H1 (cell line): ENCODE data around the gene SLC27A1. TPM values are rescaled to one million over a fixed set of nuclear protein-coding genes. Genes with fewer than 3 reads are reported as not detected.

Source experiments
- CTCF ChIA-PET: fragments of 300-600 bp; sonication (Branson Sonifier 250); formaldehyde crosslinking; loops from one replicate; lab custom pipeline; 2021; ENCODE audit not compliant: partially characterized antibody; lab: Charles Lee
- POLR2A ChIA-PET: fragments of 300-600 bp; sonication (Branson Sonifier 250); formaldehyde crosslinking; loops from one replicate; lab custom pipeline; 2021; ENCODE audit warnings: inconsistent platforms; ENCODE audit not compliant: partially characterized antibody; lab: Charles Lee
- DNase-seq, 2 experiments: peaks; one replicate each; pipeline versions ENCODE4 v3.0.0 to v3.0.0-alpha.2; 2010 to 2022; ENCODE audit warnings: low spot score in 2 of 2, low read depth in 1 of 2, mixed read lengths in 1 of 2
- FAIRE-seq: peaks from 2 replicates; lab custom pipeline; 2011; peaks lifted over from hg19 to GRCh38; lab: Jason Lieb, UNC
- H2AFZ ChIP-seq: 2 replicates; pipeline ENCODE4 v1.8.1; 2012; ENCODE audit warnings: low read length, inconsistent platforms
- H2AK5ac ChIP-seq: 2 replicates; pipeline ENCODE4 v1.6.1; 2013; ENCODE audit warnings: low read depth, low read length
- H2BK120ac ChIP-seq: replicated peaks from 2 replicates; pipeline ENCODE3; 2013; ENCODE audit warnings: low read depth, low read length, inconsistent platforms
- H2BK12ac ChIP-seq: 2 replicates; pipeline ENCODE4 v1.6.1; 2013; ENCODE audit warnings: low read depth, low read length
- H2BK15ac ChIP-seq: 2 replicates; pipeline ENCODE4 v1.6.1; 2013; ENCODE audit warnings: low read length
- H2BK20ac ChIP-seq: 2 replicates; pipeline ENCODE4 v1.6.1; 2013; ENCODE audit warnings: low read length
- H2BK5ac ChIP-seq: 2 replicates; pipeline ENCODE4 v1.6.1; 2013; ENCODE audit warnings: low read depth, low read length
- H3K14ac ChIP-seq: 2 replicates; pipeline ENCODE4 v1.6.1; 2013; ENCODE audit warnings: inconsistent platforms; ENCODE audit not compliant: insufficient read length
- H3K18ac ChIP-seq: 2 replicates; pipeline ENCODE4 v1.6.1; 2013; ENCODE audit warnings: low read length; ENCODE audit errors: extremely low read depth
- H3K23ac ChIP-seq: 2 replicates; pipeline ENCODE4 v1.6.1; 2013; ENCODE audit warnings: inconsistent platforms; ENCODE audit not compliant: insufficient read length
- H3K23me2 ChIP-seq: 2 replicates; pipeline ENCODE4 v1.6.1; 2013; ENCODE audit warnings: low read depth, low read length
- H3K27ac ChIP-seq: 2 replicates; pipeline ENCODE4 v1.6.1; 2011; ENCODE audit warnings: low read depth, low read length, inconsistent platforms
- H3K27me3 ChIP-seq, 4 experiments: replicated peaks in 1 of 4; 1 replicate in 1 of 4; 2 replicates in 3 of 4; pipeline versions ENCODE4 v1.6.1 to v1.8.1; 2011 to 2013; ENCODE audit warnings: low read length in 3 of 4, mild to moderate bottlenecking in 3 of 4, inconsistent platforms in 2 of 4, mixed read lengths in 2 of 4, moderate library complexity in 1 of 4; ENCODE audit not compliant: control insufficient read depth in 3 of 4, insufficient read depth in 3 of 4; ENCODE audit errors: extremely low read depth in 1 of 4
- H3K36me3 ChIP-seq, 4 experiments: 2 replicates each; pipeline versions ENCODE4 v1.6.1 to v1.8.1; 2011 to 2013; ENCODE audit warnings: mild to moderate bottlenecking in 4 of 4, low read length in 3 of 4, moderate library complexity in 2 of 4, control low read depth in 1 of 4, inconsistent platforms in 1 of 4; ENCODE audit not compliant: insufficient read depth in 4 of 4, control insufficient read depth in 2 of 4
- H3K4ac ChIP-seq: replicated peaks from 2 replicates; pipeline ENCODE3; 2013; ENCODE audit warnings: low read length, low read depth, mixed read lengths, inconsistent platforms; ENCODE audit not compliant: insufficient read length
- H3K4me1 ChIP-seq, 4 experiments: replicated peaks in 1 of 4; 1 replicate in 1 of 4; 2 replicates in 3 of 4; pipeline versions ENCODE4 v1.6.1 to v1.8.1; 2011 to 2013; ENCODE audit warnings: low read length in 3 of 4, inconsistent platforms in 2 of 4, mixed read lengths in 1 of 4; ENCODE audit not compliant: insufficient read depth in 4 of 4, control insufficient read depth in 3 of 4
- H3K4me2 ChIP-seq, 2 experiments: 2 replicates each; pipeline versions ENCODE4 v1.6.1 to v1.8.1; 2011 to 2013; ENCODE audit warnings: low read depth in 2 of 2, low read length in 2 of 2, control low read depth in 1 of 2, inconsistent platforms in 1 of 2, mild to moderate bottlenecking in 1 of 2; ENCODE audit not compliant: insufficient read depth in 1 of 2
- H3K4me3 ChIP-seq, 4 experiments: fragments of 200-600, 300-600 bp in 1 of 4; sonication (generic), shearing (Covaris generic), sonication (Bioruptor Twin) in 1 of 4; 2 replicates each; pipeline versions ENCODE4 v1.5.1 to v1.8.1; 2011 to 2016; ENCODE audit warnings: low read length in 4 of 4, low read depth in 3 of 4, control low read depth in 2 of 4, inconsistent platforms in 2 of 4, mild to moderate bottlenecking in 2 of 4, mixed read lengths in 1 of 4, moderate library complexity in 1 of 4; ENCODE audit not compliant: insufficient read depth in 2 of 4; ENCODE audit errors: extremely low read depth in 1 of 4
- H3K56ac ChIP-seq: replicated peaks from 2 replicates; pipeline ENCODE3; 2013; ENCODE audit warnings: low read depth, mild to moderate bottlenecking, mixed read lengths, low read length, inconsistent platforms; ENCODE audit not compliant: insufficient read length
- H3K79me1 ChIP-seq: 2 replicates; pipeline ENCODE4 v1.6.1; 2013; ENCODE audit warnings: low read depth, low read length, control low read depth
- H3K79me2 ChIP-seq, 2 experiments: 2 replicates each; pipeline versions ENCODE4 v1.6.1 to v1.8.1; 2012 to 2013; ENCODE audit warnings: low read length in 2 of 2, mild to moderate bottlenecking in 2 of 2, inconsistent platforms in 1 of 2; ENCODE audit not compliant: insufficient read depth in 2 of 2, control insufficient read depth in 1 of 2
- H3K9ac ChIP-seq, 4 experiments: replicated peaks in 1 of 4; 1 replicate in 1 of 4; 2 replicates in 3 of 4; pipeline versions ENCODE4 v1.6.1 to v1.8.1; 2011 to 2013; ENCODE audit warnings: low read depth in 3 of 4, low read length in 3 of 4, control low read depth in 2 of 4, mild to moderate bottlenecking in 2 of 4, moderate library complexity in 2 of 4, inconsistent platforms in 1 of 4; ENCODE audit errors: extremely low read depth in 1 of 4
- H3K9me3 ChIP-seq, 2 experiments: 2 replicates each; pipeline versions ENCODE4 v1.6.1 to v1.8.1; 2012 to 2013; ENCODE audit warnings: mild to moderate bottlenecking in 2 of 2, moderate library complexity in 2 of 2, control low read depth in 1 of 2, inconsistent platforms in 1 of 2, low read depth in 1 of 2, low read length in 1 of 2, mixed read lengths in 1 of 2; ENCODE audit not compliant: insufficient read depth in 2 of 2
- H4K20me1 ChIP-seq, 2 experiments: replicated peaks in 1 of 2; 2 replicates each; pipeline versions ENCODE3 to v1.8.1; 2011 to 2013; ENCODE audit warnings: inconsistent platforms in 2 of 2, low read length in 2 of 2, mild to moderate bottlenecking in 1 of 2; ENCODE audit not compliant: insufficient read depth in 2 of 2, control insufficient read depth in 1 of 2
- H4K5ac ChIP-seq: 2 replicates; pipeline ENCODE4 v1.6.1; 2013; ENCODE audit warnings: low read length, low read depth, mixed read lengths, inconsistent platforms; ENCODE audit not compliant: insufficient read length
- H4K8ac ChIP-seq: 2 replicates; pipeline ENCODE4 v1.8.0; 2013; ENCODE audit warnings: mild to moderate bottlenecking, moderate library complexity, low read length, inconsistent platforms; ENCODE audit not compliant: insufficient read depth; ENCODE audit errors: extremely low read depth
- H4K91ac ChIP-seq: replicated peaks from 2 replicates; pipeline ENCODE3; 2013; ENCODE audit warnings: low read length, mixed read lengths, inconsistent platforms; ENCODE audit not compliant: insufficient read length
- ATF3 ChIP-seq: IDR thresholded peaks from 2 replicates; pipeline ENCODE4 v1.6.1; 2011; ENCODE audit warnings: low read depth, mild to moderate bottlenecking, low read length; ENCODE audit not compliant: insufficient read depth
- CREB1 ChIP-seq: IDR thresholded peaks from 2 replicates; pipeline ENCODE4 v1.6.1; 2012; ENCODE audit warnings: inconsistent platforms
- HDAC2 ChIP-seq, 2 experiments: fragments of 300-600 bp in 1 of 2; sonication (generic) in 1 of 2; IDR thresholded peaks; 2 replicates each; pipeline ENCODE4 v1.6.1; 2011 to 2012; ENCODE audit warnings: low read depth in 2 of 2, low read length in 2 of 2, mild to moderate bottlenecking in 2 of 2, moderate library complexity in 2 of 2, borderline replicate concordance in 1 of 2, inconsistent platforms in 1 of 2
- KDM1A ChIP-seq: fragments of 200-600, 300-600 bp; sonication (generic); IDR thresholded peaks from 2 replicates; pipeline ENCODE4 v1.7.1; 2016; ENCODE audit warnings: mild to moderate bottlenecking, low read length, borderline replicate concordance
- RXRA ChIP-seq: IDR thresholded peaks from 2 replicates; pipeline ENCODE4 v1.6.1; 2011; ENCODE audit warnings: low read depth, mild to moderate bottlenecking, low read length, moderate library complexity; ENCODE audit not compliant: insufficient read depth
- TAF7 ChIP-seq: optimal IDR thresholded peaks from 2 replicates; pipeline ENCODE3; 2011; ENCODE audit warnings: low read depth, mild to moderate bottlenecking, inconsistent platforms, low read length, moderate library complexity, borderline replicate concordance
- USF2 ChIP-seq: IDR thresholded peaks from 2 replicates; pipeline ENCODE4 v1.6.1; 2011; ENCODE audit warnings: low read length, improper control_type of control experiment
- WGBS, 2 experiments: shearing (Covaris generic) in 1 of 2; methylation state at CpG; one replicate each; pipeline versions ENCODE4 v1.1.6 to v1.1.7; 2013 to 2015; ENCODE audit warnings: low lambda C conversion rate in 2 of 2, mixed read lengths in 2 of 2, inconsistent platforms in 1 of 2, low coverage in 1 of 2, missing lambda C conversion rate in 1 of 2; ENCODE audit not compliant: insufficient replicate concordance in 2 of 2, insufficient coverage in 1 of 2, insufficient read length in 1 of 2; ENCODE audit errors: extremely low coverage in 1 of 2, missing lambda C conversion rate in 1 of 2; 5-methylcytosine and 5-hydroxymethylcytosine counted together
- polyA plus RNA-seq, 7 experiments: library from polyadenylated mRNA; depleted of rRNA in 3 of 7; stranded (reverse) in 5 of 7; unstranded in 2 of 7; fragments of >200 nt in 5 of 7; fragments of 200-250 nt in 2 of 7; gene quantifications; 1 replicate in 5 of 7; 2 replicates in 1 of 7; 4 replicates in 1 of 7; pipeline versions ENCODE4 v1.2.1 to v1.2.3, GENCODE V29; 2011 to 2013; ENCODE audit warnings: missing spikeins in 2 of 7, mixed read lengths in 2 of 7
- total RNA-seq: library from RNA; stranded (reverse); fragmentation: NEBNext Ultra II Directional; extraction: Animal tissue kit (Norgen Biotek cat#: 25700); gene quantifications from 2 replicates; pipeline ENCODE4 v1.2.1, GENCODE V29; 2021

Gene SLC27A1
- total and polyA plus RNA-seq, 2 of the 8 experiments (the other 6 are each of a cell fraction or from before 2014, with no cell fraction given) = 7.5 to 9.1 TPM

- H2BK12ac ChIP-seq = no peak overlapping the region
- no peak overlapping the region for H2AFZ ChIP-seq
- no peak overlapping the region for H2BK15ac ChIP-seq
- H4K91ac ChIP-seq = no peak overlapping the region
- no peak overlapping the region for H4K5ac ChIP-seq
- no peaks in the 10 kb centered on the region for H3K36me3 ChIP-seq
- no peak overlapping the region for H3K4ac ChIP-seq
- H3K79me2 ChIP-seq = no peaks in the 10 kb centered on the region
- no peak overlapping the region for H3K27ac ChIP-seq
- H3K9ac ChIP-seq = no peak overlapping the region
- no peaks in the 10 kb centered on the region for H3K79me1 ChIP-seq
- H3K4me2 ChIP-seq = no peak overlapping the region
- TF ChIP-seq RXRA (no peak), KDM1A (peak; percentile 85), ATF3 (no peak), TAF7 (no peak), CREB1 (no peak), USF2 (no peak), HDAC2 (IDR thresholded peaks at IDR 0.05; ENCODE audit: borderline replicate concordance in 1 of 2, low read depth in 2 of 2, low read length in 2 of 2) (peak in 1 of 2 experiments; percentile 60; a peak in 1 of 4 replicates)
- H4K8ac ChIP-seq = no peak overlapping the region
- H2BK20ac ChIP-seq = 0 out of 2 replicates have a peak overlapping the region, but pooled peaks have one; percentile 1
- no peak overlapping the region for H3K14ac ChIP-seq
- H2BK5ac ChIP-seq = no peak overlapping the region
- DNase-seq = no peak
- peaks cover 0 to 3% (median 0%) of the 10 kb centered on the region in 4 experiments; a peak in 1 of 7 replicates for H3K27me3 ChIP-seq
- H3K56ac ChIP-seq = no peak overlapping the region
- no peak overlapping the region for H2AK5ac ChIP-seq
- POLR2A ChIA-PET = interaction anchor here (0.5 to 2.5 kb wide), 10 partner anchors 8 to 702 kb away, joined by 3 to 19 read pairs (median 4); partner anchors contain the start of gene PGLS
- H3K23ac ChIP-seq = no peak overlapping the region
- CTCF ChIA-PET = interaction anchor here (0.5 to 2.1 kb wide), 8 partner anchors 10 to 396 kb away, joined by 3 to 7 read pairs (median 4); no protein-coding TSS in a partner anchor
- H3K4me1 ChIP-seq = peaks cover 0 to 5% (median 2%) of the 10 kb centered on the region in 4 experiments; a peak in 2 of 7 replicates
- no peak overlapping the region for H2BK120ac ChIP-seq
- no peak overlapping the region for H3K18ac ChIP-seq
- H3K4me3 ChIP-seq = no peak overlapping the region
- H3K23me2 ChIP-seq = no peaks in the 10 kb centered on the region
- H4K20me1 ChIP-seq = no peaks in the 10 kb centered on the region
- 94% methylated on average over 8 of the region's 8 CpGs; no CpG with 5 or more reads in 1 of the 2 experiments for WGBS, 2 experiments
- H3K9me3 ChIP-seq = no peaks in the 10 kb centered on the region
- FAIRE-seq = no peak
Measured at GRCh38 chr19:17529239-17530158, 59.2 kb downstream of the SLC27A1 start.
